Transverse colon (tissue), 4 donors: ENCODE results near the gene CITED2.

Experiments used
- CTCF ChIP-seq, 5 experiments: fragments of 200-600 bp in 3 of 5; fragments of 450-650 bp in 2 of 5; sonication (generic) in 3 of 5; IDR thresholded peaks; 1 replicate in 2 of 5; 2 replicates in 3 of 5; pipeline ENCODE4 v1.5.1; 2016 to 2017; ENCODE audit warnings: antibody characterized with exemption in 5 of 5, inconsistent platforms in 3 of 5, mild to moderate bottlenecking in 2 of 5, moderate library complexity in 1 of 5
- EP300 ChIP-seq: sonication (generic); formaldehyde crosslinking; IDR thresholded peaks from one replicate; pipeline ENCODE4 v1.6.1; 2017; ENCODE audit warnings: antibody characterized with exemption, low read depth
- POLR2A ChIP-seq: fragments of 450-650 bp; IDR thresholded peaks from one replicate; pipeline ENCODE4 v1.6.1; 2016; ENCODE audit warnings: antibody characterized with exemption, mild to moderate bottlenecking, moderate library complexity
- POLR2AphosphoS5 ChIP-seq, 3 donors: sonication (generic); formaldehyde crosslinking; IDR thresholded peaks; one replicate each; pipeline ENCODE4 v1.6.1; 2016; ENCODE audit warnings: antibody characterized with exemption in 3 of 3

- TF ChIP-seq EP300 (no peak), POLR2AphosphoS5 (IDR thresholded peaks at IDR 0.05) (no peak), CTCF (IDR thresholded peaks at IDR 0.05) (no peak), POLR2A (no peak)
These were observed 9.5 kb downstream of the CITED2 start for GRCh38 chr6:139364982-139365379.
